Cardiac fibroblast (primary cell): Measurements from ENCODE around the gene XRRA1.

Source experiments
- DNase-seq, 2 donors: peaks; one replicate each; pipeline versions ENCODE4 v3.0.0 to v3.0.0-alpha.2; 2010; ENCODE audit warnings: low read depth in 2 of 2
- H3K4me3 ChIP-seq, 2 donors: replicated peaks in 1 of 2; 1 replicate in 1 of 2; 2 replicates in 1 of 2; pipeline ENCODE4 v1.5.1; 2011; ENCODE audit warnings: low read depth in 2 of 2, low read length in 2 of 2, mild to moderate bottlenecking in 2 of 2, moderate library complexity in 1 of 2
- CTCF ChIP-seq: IDR thresholded peaks from one replicate; pipeline ENCODE4 v1.5.1; 2011; ENCODE audit warnings: low read depth, mild to moderate bottlenecking, low read length, inconsistent platforms

Gene XRRA1

GRCh38 chr11:74929431-74930363 is 19.2 kb downstream of the XRRA1 start:
- peak; percentile 86 for TF ChIP-seq CTCF
- H3K4me3 ChIP-seq: no peak overlapping the region
- DNase-seq: peak; percentile 96 to 97

- H3K4me3 ChIP-seq: no peak overlapping the region
- DNase-seq: no peak
- no peak for TF ChIP-seq CTCF
Measured at GRCh38 chr11:74927496-74927895, 21.4 kb downstream of the XRRA1 start.

GRCh38 chr11:74926304-74927030 is 22.4 kb downstream of the XRRA1 start:
- TF ChIP-seq CTCF: no peak
- H3K4me3 ChIP-seq: no peak overlapping the region
- peak in 1 of 2 donors; percentile 47 for DNase-seq

GRCh38 chr11:74925281-74925680 is 23.6 kb downstream of the XRRA1 start:
- peak in 1 of 2 donors; percentile 43 for DNase-seq
- no peak overlapping the region for H3K4me3 ChIP-seq
- TF ChIP-seq CTCF: no peak

- DNase-seq: no peak
- no peak for TF ChIP-seq CTCF
- no peak overlapping the region for H3K4me3 ChIP-seq
Measured at GRCh38 chr11:74923125-74923524, 25.8 kb downstream of the XRRA1 start.

GRCh38 chr11:74909812-74910211 is 39.1 kb downstream of the XRRA1 start:
- TF ChIP-seq CTCF: no peak

More at GRCh38 chr11:74909812-74910211, 39.1 kb downstream of the XRRA1 start:
- no peak overlapping the region for H3K4me3 ChIP-seq
- no peak for DNase-seq
